H1 (cell line): ENCODE results near the gene SLC6A18. TPM values are rescaled to one million over a fixed set of nuclear protein-coding genes. Genes with fewer than 3 reads are reported as not detected.

Experiments used
- KDM4A ChIP-seq: IDR thresholded peaks from one replicate; pipeline ENCODE4 v1.7.1; 2012; ENCODE audit warnings: low read depth, mild to moderate bottlenecking, moderate library complexity, low read length, inconsistent platforms; ENCODE audit not compliant: severe bottlenecking
- SP1 ChIP-seq: IDR thresholded peaks from 2 replicates; pipeline ENCODE4 v1.6.1; 2011; ENCODE audit warnings: low read depth, low read length
- polyA plus RNA-seq, 7 experiments: library from polyadenylated mRNA; depleted of rRNA in 3 of 7; stranded (reverse) in 5 of 7; unstranded in 2 of 7; fragments of >200 nt in 5 of 7; fragments of 200-250 nt in 2 of 7; gene quantifications; 1 replicate in 5 of 7; 2 replicates in 1 of 7; 4 replicates in 1 of 7; pipeline versions ENCODE4 v1.2.1 to v1.2.3, GENCODE V29; 2011 to 2013; ENCODE audit warnings: missing spikeins in 2 of 7, mixed read lengths in 2 of 7
- total RNA-seq: library from RNA; stranded (reverse); fragmentation: NEBNext Ultra II Directional; extraction: Animal tissue kit (Norgen Biotek cat#: 25700); gene quantifications from 2 replicates; pipeline ENCODE4 v1.2.1, GENCODE V29; 2021
- TF ChIP-seq, protein P1 (sequence below): fragments of 300-600 bp; sonication (generic); IDR thresholded peaks from 2 replicates; pipeline ENCODE4 v1.7.1; 2012; ENCODE audit warnings: low read length, moderate library complexity, mild to moderate bottlenecking, inconsistent platforms; ENCODE audit not compliant: insufficient replicate concordance

Gene SLC6A18
- total and polyA plus RNA-seq, 2 of the 8 experiments (the other 6 are each of a cell fraction or from before 2014, with no cell fraction given), result not detected

DNA sequence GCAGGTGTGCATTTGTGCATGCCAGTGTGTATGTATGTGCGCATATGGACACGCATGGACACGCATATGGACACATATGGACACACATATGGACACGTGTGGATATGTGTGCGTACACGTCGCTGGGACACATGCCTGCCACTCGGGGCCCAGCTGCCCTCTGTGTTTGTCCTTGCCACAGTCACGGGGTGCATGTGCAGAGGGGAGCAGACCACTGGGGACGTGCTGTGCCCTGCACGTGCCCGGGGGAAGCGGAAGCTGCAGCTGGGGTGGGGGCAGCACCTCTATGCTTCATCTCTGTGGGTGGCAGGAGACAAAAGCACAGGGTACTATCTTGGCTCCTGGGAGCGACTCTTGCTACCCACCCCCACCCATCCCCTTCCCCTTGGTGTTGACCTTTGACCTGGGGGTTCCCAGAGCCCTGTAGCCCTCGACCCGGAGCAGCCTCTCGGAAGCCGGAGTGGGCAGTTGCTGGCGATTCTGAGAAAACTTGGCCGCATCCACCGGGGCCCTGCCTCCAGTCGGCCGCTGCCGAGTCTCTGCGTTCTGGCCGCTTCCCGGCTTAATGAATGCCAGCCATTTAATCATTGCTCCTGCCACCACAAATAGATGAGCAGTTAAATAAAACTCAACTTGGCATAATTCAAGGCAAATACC, 2.4 kb upstream of the SLC6A18 start (continued):
- TF ChIP-seq, protein P1, sequence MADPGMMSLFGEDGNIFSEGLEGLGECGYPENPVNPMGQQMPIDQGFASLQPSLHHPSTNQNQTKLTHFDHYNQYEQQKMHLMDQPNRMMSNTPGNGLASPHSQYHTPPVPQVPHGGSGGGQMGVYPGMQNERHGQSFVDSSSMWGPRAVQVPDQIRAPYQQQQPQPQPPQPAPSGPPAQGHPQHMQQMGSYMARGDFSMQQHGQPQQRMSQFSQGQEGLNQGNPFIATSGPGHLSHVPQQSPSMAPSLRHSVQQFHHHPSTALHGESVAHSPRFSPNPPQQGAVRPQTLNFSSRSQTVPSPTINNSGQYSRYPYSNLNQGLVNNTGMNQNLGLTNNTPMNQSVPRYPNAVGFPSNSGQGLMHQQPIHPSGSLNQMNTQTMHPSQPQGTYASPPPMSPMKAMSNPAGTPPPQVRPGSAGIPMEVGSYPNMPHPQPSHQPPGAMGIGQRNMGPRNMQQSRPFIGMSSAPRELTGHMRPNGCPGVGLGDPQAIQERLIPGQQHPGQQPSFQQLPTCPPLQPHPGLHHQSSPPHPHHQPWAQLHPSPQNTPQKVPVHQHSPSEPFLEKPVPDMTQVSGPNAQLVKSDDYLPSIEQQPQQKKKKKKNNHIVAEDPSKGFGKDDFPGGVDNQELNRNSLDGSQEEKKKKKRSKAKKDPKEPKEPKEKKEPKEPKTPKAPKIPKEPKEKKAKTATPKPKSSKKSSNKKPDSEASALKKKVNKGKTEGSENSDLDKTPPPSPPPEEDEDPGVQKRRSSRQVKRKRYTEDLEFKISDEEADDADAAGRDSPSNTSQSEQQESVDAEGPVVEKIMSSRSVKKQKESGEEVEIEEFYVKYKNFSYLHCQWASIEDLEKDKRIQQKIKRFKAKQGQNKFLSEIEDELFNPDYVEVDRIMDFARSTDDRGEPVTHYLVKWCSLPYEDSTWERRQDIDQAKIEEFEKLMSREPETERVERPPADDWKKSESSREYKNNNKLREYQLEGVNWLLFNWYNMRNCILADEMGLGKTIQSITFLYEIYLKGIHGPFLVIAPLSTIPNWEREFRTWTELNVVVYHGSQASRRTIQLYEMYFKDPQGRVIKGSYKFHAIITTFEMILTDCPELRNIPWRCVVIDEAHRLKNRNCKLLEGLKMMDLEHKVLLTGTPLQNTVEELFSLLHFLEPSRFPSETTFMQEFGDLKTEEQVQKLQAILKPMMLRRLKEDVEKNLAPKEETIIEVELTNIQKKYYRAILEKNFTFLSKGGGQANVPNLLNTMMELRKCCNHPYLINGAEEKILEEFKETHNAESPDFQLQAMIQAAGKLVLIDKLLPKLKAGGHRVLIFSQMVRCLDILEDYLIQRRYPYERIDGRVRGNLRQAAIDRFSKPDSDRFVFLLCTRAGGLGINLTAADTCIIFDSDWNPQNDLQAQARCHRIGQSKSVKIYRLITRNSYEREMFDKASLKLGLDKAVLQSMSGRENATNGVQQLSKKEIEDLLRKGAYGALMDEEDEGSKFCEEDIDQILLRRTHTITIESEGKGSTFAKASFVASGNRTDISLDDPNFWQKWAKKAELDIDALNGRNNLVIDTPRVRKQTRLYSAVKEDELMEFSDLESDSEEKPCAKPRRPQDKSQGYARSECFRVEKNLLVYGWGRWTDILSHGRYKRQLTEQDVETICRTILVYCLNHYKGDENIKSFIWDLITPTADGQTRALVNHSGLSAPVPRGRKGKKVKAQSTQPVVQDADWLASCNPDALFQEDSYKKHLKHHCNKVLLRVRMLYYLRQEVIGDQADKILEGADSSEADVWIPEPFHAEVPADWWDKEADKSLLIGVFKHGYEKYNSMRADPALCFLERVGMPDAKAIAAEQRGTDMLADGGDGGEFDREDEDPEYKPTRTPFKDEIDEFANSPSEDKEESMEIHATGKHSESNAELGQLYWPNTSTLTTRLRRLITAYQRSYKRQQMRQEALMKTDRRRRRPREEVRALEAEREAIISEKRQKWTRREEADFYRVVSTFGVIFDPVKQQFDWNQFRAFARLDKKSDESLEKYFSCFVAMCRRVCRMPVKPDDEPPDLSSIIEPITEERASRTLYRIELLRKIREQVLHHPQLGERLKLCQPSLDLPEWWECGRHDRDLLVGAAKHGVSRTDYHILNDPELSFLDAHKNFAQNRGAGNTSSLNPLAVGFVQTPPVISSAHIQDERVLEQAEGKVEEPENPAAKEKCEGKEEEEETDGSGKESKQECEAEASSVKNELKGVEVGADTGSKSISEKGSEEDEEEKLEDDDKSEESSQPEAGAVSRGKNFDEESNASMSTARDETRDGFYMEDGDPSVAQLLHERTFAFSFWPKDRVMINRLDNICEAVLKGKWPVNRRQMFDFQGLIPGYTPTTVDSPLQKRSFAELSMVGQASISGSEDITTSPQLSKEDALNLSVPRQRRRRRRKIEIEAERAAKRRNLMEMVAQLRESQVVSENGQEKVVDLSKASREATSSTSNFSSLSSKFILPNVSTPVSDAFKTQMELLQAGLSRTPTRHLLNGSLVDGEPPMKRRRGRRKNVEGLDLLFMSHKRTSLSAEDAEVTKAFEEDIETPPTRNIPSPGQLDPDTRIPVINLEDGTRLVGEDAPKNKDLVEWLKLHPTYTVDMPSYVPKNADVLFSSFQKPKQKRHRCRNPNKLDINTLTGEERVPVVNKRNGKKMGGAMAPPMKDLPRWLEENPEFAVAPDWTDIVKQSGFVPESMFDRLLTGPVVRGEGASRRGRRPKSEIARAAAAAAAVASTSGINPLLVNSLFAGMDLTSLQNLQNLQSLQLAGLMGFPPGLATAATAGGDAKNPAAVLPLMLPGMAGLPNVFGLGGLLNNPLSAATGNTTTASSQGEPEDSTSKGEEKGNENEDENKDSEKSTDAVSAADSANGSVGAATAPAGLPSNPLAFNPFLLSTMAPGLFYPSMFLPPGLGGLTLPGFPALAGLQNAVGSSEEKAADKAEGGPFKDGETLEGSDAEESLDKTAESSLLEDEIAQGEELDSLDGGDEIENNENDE, result no peak
- no peak for TF ChIP-seq SP1
- TF ChIP-seq KDM4A, result no peak
